OCI-LY3 (cell line): ENCODE results near the gene USP6.

Experiments
- CTCF ChIP-seq: fragments of 200-600, 300-600 bp; sonication (generic); IDR thresholded peaks from 2 replicates; pipeline ENCODE4 v1.5.1; 2014; ENCODE audit warnings: antibody characterized with exemption, low read length, low read depth
- EZH2phosphoT487 ChIP-seq: fragments of 200-600 bp; shearing (Covaris generic); IDR thresholded peaks from 2 replicates; pipeline ENCODE4 v1.6.1; 2018; ENCODE audit warnings: antibody characterized with exemption, mixed run types, low read depth

- TF ChIP-seq CTCF (no peak), EZH2phosphoT487 (no peak)
These were observed 15.0 kb upstream of the USP6 start for GRCh38 chr17:5100832-5101231.
